GM21515 (cell line): ENCODE data around the gene PARP12.

Source experiments
- ATAC-seq: cut with Tn5 transposase; IDR thresholded peaks from one replicate; pipeline ENCODE4 v1.9.1; 2021; ENCODE audit not compliant: unreplicated experiment

Gene PARP12

DNA sequence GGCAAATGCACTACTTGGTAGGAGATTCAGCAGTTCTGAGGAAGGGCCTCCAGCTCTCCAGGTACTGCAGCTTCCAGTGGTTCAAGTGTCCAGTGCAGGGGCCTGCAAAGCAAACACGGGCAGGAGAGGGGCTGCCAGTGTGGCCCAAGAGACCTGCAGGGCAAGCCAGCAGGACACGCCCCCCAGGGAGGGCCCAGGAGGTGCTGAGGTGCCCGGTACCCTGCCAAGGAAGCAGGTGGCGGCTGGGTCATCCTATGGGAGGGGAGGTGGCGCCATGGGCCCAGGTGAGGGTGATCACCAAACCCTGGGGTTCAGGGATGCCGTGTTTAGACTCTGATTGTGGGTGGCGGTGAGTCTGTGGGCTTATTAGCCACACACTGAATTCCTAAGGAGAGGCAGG lies 45.7 kb downstream of the PARP12 start:
- ATAC-seq = no peak

DNA sequence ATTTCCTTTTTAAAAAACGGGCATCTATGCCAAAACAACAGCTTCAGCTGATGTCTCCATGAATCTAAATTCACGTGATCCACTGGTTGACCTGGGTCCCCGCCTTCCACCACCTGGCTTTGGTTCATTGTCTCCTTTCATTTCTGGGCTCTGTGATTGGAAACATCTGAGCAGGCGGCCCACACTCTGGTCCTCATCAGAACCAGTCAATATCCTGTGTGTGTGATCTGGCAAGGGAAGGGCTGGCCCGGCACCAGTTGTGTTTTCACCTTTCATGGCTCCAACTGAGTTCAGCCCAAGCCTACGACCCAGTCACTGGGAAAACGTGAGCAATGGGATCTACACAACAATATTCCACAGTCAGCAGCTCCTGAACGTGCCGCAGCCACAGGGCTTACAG lies 46.2 kb downstream of the PARP12 start:
- ATAC-seq = no peak

DNA sequence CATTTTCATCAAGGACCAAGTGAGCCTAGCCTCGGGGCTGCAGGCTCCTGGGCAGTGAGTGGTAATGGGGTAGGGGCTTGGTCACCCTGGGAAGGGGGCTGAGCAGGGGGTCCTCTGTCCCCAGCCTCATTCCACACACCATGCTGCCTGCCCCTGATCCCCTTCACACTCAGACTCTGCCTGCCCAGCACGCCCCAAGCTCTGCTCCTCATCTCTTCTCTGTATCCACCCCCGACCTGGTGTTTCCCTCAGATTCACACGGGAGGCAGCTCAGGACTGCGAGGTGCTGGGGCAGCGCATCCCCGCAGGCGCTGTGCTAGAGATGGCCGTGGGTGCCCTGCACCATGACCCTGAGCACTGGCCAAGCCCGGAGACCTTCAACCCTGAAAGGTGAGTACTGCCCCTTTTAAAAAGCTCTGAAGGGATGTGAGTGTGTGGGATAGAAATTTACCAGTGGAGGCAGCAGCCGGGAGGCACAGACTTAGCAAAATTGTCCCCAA lies 47.2 kb downstream of the PARP12 start:
- no peak for ATAC-seq

DNA sequence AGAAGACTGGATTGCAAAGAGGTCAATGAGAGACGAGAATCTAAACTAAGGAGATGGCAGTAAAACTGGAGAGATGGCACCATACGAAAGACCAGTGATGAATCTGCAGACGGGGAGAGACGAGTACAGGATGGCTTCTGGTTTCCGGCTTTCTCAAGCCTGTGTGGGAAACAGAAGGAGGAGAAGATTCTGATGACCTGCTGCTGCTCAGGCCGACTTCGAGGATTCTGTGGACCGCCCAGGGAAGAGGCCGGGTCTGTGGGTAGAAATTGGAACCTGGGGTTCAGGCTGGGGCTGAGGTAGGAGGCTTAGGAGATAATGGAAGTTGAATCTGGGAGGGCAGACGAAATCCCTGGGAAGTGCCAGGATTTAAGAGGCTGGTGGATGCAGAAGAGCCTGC lies 48.6 kb downstream of the PARP12 start:
- ATAC-seq = no peak

- no peak for ATAC-seq
Observed at GRCh38 chr7:140013676-140014075, 49.1 kb downstream of the PARP12 start.

- ATAC-seq = no peak
Observed at GRCh38 chr7:140010194-140010895, 52.4 kb downstream of the PARP12 start.

- ATAC-seq = no peak
Observed at GRCh38 chr7:140009735-140010134, 53.0 kb downstream of the PARP12 start.

DNA sequence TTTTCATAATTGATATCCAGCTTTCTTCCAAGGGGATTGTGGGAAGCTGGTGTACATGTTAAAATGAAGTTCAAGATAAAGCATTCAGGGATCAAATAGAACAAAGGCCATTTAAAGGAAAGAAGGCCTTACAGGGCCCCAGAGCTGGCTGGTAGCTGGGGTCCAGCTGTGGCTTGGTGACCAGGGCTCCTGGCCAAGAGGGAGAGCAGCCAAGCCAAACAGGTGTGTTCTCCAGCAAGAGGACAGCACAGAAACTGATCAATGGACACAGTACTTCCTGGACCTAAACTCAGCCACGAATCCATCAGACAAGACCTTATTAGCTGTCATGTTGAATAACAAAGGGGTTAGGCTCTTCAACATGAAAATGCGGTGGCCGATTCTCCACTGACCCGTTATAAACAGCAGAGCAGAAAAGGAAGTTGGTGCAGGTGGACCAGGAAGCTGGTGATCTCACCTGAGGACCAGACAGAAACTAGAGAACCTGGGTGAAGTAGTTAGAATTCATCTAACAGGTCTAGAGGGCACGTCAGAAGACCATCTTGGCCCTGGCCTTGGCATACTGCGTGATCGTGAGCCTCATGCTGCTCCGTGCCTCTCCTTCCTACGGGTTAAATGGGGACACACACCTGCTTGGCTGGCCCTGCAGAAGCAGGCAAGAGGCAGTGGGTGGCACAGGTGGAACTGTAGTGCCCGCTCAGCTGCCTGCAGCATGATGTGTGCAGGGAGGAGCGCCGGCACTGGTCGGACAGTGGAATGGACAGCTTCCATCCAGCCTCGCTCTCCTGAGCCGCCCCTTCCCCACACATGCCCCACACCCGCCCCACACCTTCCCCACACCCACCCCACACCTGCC lies 53.8 kb downstream of the PARP12 start:
- ATAC-seq = no peak

GRCh38 chr7:140007051-140007690 lies 55.6 kb downstream of the PARP12 start:
- no peak for ATAC-seq

DNA sequence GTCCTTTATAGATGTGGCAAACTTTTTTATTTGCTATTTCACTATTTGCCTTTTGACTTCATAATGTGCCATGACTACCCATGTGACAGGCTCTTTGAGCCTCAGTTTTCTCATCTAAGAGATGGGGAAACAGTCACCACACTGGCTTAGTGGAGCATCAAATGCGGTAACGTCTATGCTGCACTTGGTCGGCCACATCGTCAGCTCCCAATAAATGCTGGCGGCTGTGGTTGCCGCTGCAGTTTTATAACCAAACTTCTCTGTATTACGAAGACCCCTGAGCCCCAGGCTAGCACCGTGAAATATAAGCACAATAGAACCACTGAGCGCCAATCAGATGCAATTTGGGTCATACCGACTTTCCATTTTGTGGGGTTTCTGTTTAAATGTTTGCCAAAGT lies 56.2 kb downstream of the PARP12 start:
- ATAC-seq = no peak

- no peak for ATAC-seq
Observed at GRCh38 chr7:140005754-140006503, 56.8 kb downstream of the PARP12 start.

DNA sequence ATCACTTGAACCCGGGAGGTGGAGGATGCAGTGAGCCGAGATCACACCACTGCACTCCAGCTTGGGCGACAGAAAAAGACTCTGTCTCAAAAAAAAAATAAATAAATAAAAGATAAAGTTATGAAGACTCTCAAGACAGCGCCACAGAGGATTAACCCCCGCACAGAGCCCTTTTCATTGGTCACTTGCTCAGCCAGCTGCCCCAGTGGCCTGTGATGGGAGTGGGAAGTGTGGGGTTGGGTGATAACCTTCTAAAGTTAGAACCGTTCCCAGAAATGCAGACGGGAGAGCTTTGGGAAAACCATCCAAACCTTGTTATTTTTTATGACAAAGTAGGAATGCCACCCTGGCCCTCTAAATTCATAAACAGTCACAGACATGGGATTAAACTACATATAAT lies 57.4 kb downstream of the PARP12 start:
- no peak for ATAC-seq

DNA sequence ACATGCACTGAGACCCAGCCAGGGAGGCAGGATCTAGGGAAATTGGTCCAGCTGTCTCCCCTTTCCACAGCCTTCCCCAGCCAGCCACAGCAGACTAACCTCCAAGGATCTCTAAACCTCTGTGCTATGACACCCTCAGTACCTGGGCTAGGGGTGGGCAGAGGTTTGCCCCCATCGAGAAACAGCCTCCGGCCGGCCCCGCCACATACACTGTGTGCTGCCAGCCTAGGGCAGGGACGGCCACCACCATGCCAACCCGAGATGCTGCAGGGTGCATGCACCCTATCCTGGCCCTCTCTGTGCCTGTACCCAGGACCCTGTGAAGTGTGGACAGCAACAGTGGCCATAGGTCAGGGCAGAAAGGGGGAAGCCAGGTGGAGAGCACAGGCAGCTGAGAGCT lies 58.1 kb downstream of the PARP12 start:
- ATAC-seq = no peak

- ATAC-seq = no peak
Observed at GRCh38 chr7:140003913-140004382, 58.8 kb downstream of the PARP12 start.

GRCh38 chr7:140000666-140001268 lies 62.0 kb downstream of the PARP12 start:
- no peak for ATAC-seq

GRCh38 chr7:139999516-139999915 lies 63.2 kb downstream of the PARP12 start:
- no peak for ATAC-seq

DNA sequence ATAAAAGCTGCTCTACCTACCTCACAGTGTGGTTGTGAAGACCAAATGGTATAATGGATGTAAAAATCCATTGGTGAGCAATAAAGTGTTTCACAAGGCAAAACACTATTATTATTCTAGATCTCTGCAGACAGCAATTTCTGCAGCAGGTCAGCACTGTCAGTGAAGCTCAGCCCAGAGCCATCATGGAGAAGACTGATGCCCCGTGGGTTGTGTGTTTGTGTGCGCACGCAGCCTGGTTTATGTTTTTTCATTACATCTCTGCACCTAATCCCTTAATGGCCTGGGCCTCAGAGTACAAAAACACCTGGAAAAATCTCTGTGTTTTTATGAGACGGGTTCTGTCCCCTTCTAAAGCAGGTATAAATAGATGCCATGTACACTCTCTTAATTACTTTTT lies 64.2 kb downstream of the PARP12 start:
- ATAC-seq = no peak

- ATAC-seq = no peak
Observed at GRCh38 chr7:139995017-139995915, 67.5 kb downstream of the PARP12 start.

- no peak for ATAC-seq
Observed at GRCh38 chr7:139994356-139994755, 68.4 kb downstream of the PARP12 start.
